K562 (cell line): ENCODE results near the gene DEPDC4. TPM values are rescaled to one million over a fixed set of nuclear protein-coding genes. Genes with fewer than 3 reads are reported as not detected.

Source experiments
- CHCHD3 ChIP-seq: fragments of 250-450 bp; sonication (Bioruptor Pico); IDR thresholded peaks from 2 replicates; pipeline ENCODE4 v2.1.2; 2022; ENCODE audit warnings: mild to moderate bottlenecking
- COPS2 ChIP-seq: fragments of 450-650 bp; conservative IDR thresholded peaks from 2 replicates; pipeline ENCODE4 v1.6.1; 2016; ENCODE audit warnings: mild to moderate bottlenecking, moderate library complexity
- CXXC5 ChIP-seq: fragments of 250-450 bp; sonication (Bioruptor Pico); IDR thresholded peaks from 2 replicates; pipeline ENCODE4 v1.8.0; 2022; ENCODE audit warnings: inconsistent platforms, mild to moderate bottlenecking, moderate library complexity
- ELF2 ChIP-seq: fragments of 250-450 bp; sonication (Bioruptor Pico); IDR thresholded peaks from 2 replicates; pipeline ENCODE4 v1.5.0; 2021; ENCODE audit warnings: mild to moderate bottlenecking
- HDGF ChIP-seq: fragments of 450-650 bp; IDR thresholded peaks from 2 replicates; pipeline ENCODE4 v1.6.1; 2016
- ILF3 ChIP-seq: fragments of 450-650 bp; IDR thresholded peaks from 2 replicates; pipeline ENCODE4 v1.6.1; 2018; ENCODE audit warnings: antibody characterized with exemption, mild to moderate bottlenecking, moderate library complexity, borderline replicate concordance
- PHF20 ChIP-seq: fragments of 450-650 bp; IDR thresholded peaks from 2 replicates; pipeline ENCODE4 v1.6.1; 2018; ENCODE audit not compliant: partially characterized antibody
- SIX5 ChIP-seq, 2 experiments: IDR thresholded peaks; 2 replicates each; pipeline ENCODE4 v1.6.1; 2011; ENCODE audit warnings: low read length in 2 of 2, borderline replicate concordance in 1 of 2, low read depth in 1 of 2, mild to moderate bottlenecking in 1 of 2, moderate library complexity in 1 of 2; ENCODE audit not compliant: insufficient read depth in 1 of 2
- SMAD3 ChIP-seq: fragments of 450-650 bp; formaldehyde crosslinking; conservative IDR thresholded peaks from 2 replicates; pipeline ENCODE4 v1.4.0; 2020; ENCODE audit warnings: mild to moderate bottlenecking
- SNIP1 ChIP-seq: fragments of 450-650 bp; IDR thresholded peaks from 2 replicates; pipeline ENCODE4 v1.7.1; 2017; ENCODE audit warnings: low read depth, mild to moderate bottlenecking
- SUPT5H ChIP-seq: fragments of 450-650 bp; IDR thresholded peaks from 2 replicates; pipeline ENCODE4 v1.6.1; 2016
- ZBED1 ChIP-seq: IDR thresholded peaks from 2 replicates; pipeline ENCODE4 v1.6.1; 2014
- ZKSCAN3 ChIP-seq: fragments of 250-450 bp; sonication (Bioruptor Pico); IDR thresholded peaks from 2 replicates; pipeline ENCODE4 v1.4.0; 2020
- ZNF140 ChIP-seq: fragments of 250-450 bp; sonication (Bioruptor Pico); IDR thresholded peaks from 2 replicates; pipeline ENCODE4 v1.8.0; 2021; ENCODE audit warnings: moderate library complexity, mild to moderate bottlenecking, inconsistent platforms
- ZNF146 ChIP-seq: IDR thresholded peaks from one replicate; pipeline ENCODE4 v1.6.1; 2018; ENCODE audit warnings: missing compliant biosample characterization; ENCODE audit not compliant: unreplicated experiment
- ZNF695 ChIP-seq: fragments of 450-650 bp; formaldehyde crosslinking; IDR thresholded peaks from 2 replicates; pipeline ENCODE4 v1.4.0; 2020; ENCODE audit warnings: mild to moderate bottlenecking, moderate library complexity
- polyA plus RNA-seq, 8 experiments: library from polyadenylated mRNA; depleted of rRNA in 4 of 8; stranded (reverse) in 5 of 8; unstranded in 3 of 8; fragments of >200 nt; fragmentation: Nextera tagmentation in 2 of 8; fragmentation: Illumina TruSeq in 1 of 8; extraction: Ambion mirVana in 2 of 8; extraction: Trizol in 1 of 8; gene quantifications; 2 replicates each; pipeline versions ENCODE4 v1.2.1 to v1.2.3, GENCODE V29; 2011 to 2014; ENCODE audit warnings: inconsistent platforms in 1 of 8, missing spikeins in 1 of 8
- total RNA-seq, 7 experiments: library from RNA; depleted of rRNA in 6 of 7; stranded (reverse); fragments of >200 nt in 6 of 7; fragmentation: Illumina TruSeq in 2 of 7; extraction: Trizol in 2 of 7; gene quantifications; 2 replicates each; pipeline versions ENCODE4 v1.2.1 to v1.2.3, GENCODE V29; 2011 to 2021; ENCODE audit warnings: low replicate concordance in 1 of 7
- TF ChIP-seq, protein P1 (sequence below), 2 experiments: IDR thresholded peaks in 1 of 2; conservative IDR thresholded peaks in 1 of 2; 2 replicates each; pipeline ENCODE4 v1.6.1; 2016; ENCODE audit warnings: low read depth in 2 of 2, mild to moderate bottlenecking in 1 of 2, missing compliant biosample characterization in 1 of 2, missing genetic modification characterization in 1 of 2, moderate library complexity in 1 of 2
- TF ChIP-seq, protein P2 (sequence below), 2 experiments: fragments of 250-450 bp in 1 of 2; fragments of 450-650 bp in 1 of 2; sonication (Bioruptor Pico) in 1 of 2; IDR thresholded peaks; 2 replicates each; pipeline versions ENCODE4 v1.6.1 to v1.8.0; 2016 to 2021; ENCODE audit warnings: mild to moderate bottlenecking in 2 of 2, moderate library complexity in 2 of 2, missing compliant biosample characterization in 1 of 2, missing genetic modification characterization in 1 of 2
- TF ChIP-seq, protein P3 (sequence below): fragments of 450-650 bp; IDR thresholded peaks from 2 replicates; pipeline ENCODE4 v1.6.1; 2014; ENCODE audit warnings: low read depth, mild to moderate bottlenecking, moderate library complexity, borderline replicate concordance
- TF ChIP-seq, protein P4 (sequence below), 2 experiments: fragments of 200-800 bp in 1 of 2; sonication (Bioruptor generic) in 1 of 2; sonication (generic) in 1 of 2; formaldehyde crosslinking in 1 of 2; IDR thresholded peaks in 1 of 2; conservative IDR thresholded peaks in 1 of 2; 2 replicates each; pipeline versions ENCODE4 v1.5.0 to v1.6.1; 2016 to 2020; ENCODE audit warnings: missing compliant biosample characterization in 1 of 2, missing genetic modification characterization in 1 of 2, missing genetic modification reagents in 1 of 2
- TF ChIP-seq, protein P5 (sequence below): fragments of 250-450 bp; sonication (Bioruptor Pico); IDR thresholded peaks from 2 replicates; pipeline ENCODE4 v1.6.1; 2021; ENCODE audit warnings: mild to moderate bottlenecking

DEPDC4 gene
- total and polyA plus RNA-seq, 9 of the 15 experiments (the other 6 are each of a cell fraction or from before 2014, with no cell fraction given) = 3.6 to 13.2 (median 7.4) TPM

DNA sequence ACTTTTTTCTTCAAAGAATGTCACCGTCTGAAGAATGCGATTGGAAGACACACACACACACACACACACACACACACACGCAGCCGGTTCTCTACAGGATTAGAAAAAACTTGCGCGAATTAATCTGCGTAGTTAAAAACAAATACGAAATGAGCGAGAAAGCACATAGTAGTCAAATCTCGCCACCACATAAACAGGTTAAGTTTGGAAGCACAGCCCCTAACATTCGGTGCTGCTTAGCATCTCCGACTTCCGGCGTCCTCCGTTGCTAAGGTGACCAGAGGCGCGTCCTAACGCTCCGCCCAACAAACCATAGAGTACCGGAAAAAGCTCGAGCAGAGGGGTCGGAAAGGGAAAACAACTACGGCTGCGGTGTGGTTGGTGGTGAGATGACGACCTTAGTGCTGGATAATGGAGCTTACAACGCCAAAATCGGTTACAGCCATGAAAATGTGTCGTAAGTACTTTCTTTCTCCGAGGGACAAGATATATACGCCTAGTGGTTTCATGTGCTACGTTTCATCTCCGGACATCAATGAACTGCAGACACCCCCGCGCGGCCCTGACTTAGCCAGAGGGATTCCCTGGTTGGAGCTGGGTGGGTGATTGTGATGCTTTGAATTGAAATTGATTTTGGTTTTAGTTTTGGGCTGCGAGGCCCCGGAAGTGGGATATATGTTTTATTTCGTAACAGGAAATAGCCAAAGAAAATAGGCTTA is 66.3 kb downstream of the DEPDC4 start, which contains the start of gene ACTR6 (continued):
- TF ChIP-seq, protein P1, sequence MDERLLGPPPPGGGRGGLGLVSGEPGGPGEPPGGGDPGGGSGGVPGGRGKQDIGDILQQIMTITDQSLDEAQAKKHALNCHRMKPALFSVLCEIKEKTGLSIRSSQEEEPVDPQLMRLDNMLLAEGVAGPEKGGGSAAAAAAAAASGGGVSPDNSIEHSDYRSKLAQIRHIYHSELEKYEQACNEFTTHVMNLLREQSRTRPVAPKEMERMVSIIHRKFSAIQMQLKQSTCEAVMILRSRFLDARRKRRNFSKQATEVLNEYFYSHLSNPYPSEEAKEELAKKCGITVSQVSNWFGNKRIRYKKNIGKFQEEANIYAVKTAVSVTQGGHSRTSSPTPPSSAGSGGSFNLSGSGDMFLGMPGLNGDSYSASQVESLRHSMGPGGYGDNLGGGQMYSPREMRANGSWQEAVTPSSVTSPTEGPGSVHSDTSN (CRISPR knock-in tag; IDR thresholded peaks at IDR 0.05; ENCODE audit: low read depth) = no peak
- TF ChIP-seq, protein P1 (tag; conservative IDR thresholded peaks at IDR 0.05; ENCODE audit: low read depth) = no peak
- TF ChIP-seq ILF3 (no peak), PHF20 (peak; percentile 35), ZKSCAN3 (CRISPR knock-in tag) (no peak), SUPT5H (peak; percentile 85), ZBED1 (no peak), COPS2 (no peak), ZNF140 (CRISPR knock-in tag) (no peak), ZNF695 (CRISPR knock-in tag) (no peak), HDGF (no peak), CXXC5 (CRISPR knock-in tag) (peak; percentile 81), ZNF146 (CRISPR knock-in tag) (no peak), SMAD3 (no peak), ELF2 (CRISPR knock-in tag) (peak; percentile 96), SNIP1 (peak; percentile 81), CHCHD3 (CRISPR knock-in tag) (no peak), SIX5 (IDR thresholded peaks at IDR 0.05; ENCODE audit: borderline replicate concordance in 1 of 2, insufficient read depth in 1 of 2, low read depth in 1 of 2, low read length in 2 of 2) (peak in 1 of 2 experiments; percentile 21; a peak in 1 of 4 replicates)
- TF ChIP-seq, protein P2, sequence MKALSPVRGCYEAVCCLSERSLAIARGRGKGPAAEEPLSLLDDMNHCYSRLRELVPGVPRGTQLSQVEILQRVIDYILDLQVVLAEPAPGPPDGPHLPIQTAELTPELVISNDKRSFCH (CRISPR knock-in tag; IDR thresholded peaks at IDR 0.05) = no peak
- TF ChIP-seq, protein P2 (tag; IDR thresholded peaks at IDR 0.05) = no peak
- TF ChIP-seq, protein P3, sequence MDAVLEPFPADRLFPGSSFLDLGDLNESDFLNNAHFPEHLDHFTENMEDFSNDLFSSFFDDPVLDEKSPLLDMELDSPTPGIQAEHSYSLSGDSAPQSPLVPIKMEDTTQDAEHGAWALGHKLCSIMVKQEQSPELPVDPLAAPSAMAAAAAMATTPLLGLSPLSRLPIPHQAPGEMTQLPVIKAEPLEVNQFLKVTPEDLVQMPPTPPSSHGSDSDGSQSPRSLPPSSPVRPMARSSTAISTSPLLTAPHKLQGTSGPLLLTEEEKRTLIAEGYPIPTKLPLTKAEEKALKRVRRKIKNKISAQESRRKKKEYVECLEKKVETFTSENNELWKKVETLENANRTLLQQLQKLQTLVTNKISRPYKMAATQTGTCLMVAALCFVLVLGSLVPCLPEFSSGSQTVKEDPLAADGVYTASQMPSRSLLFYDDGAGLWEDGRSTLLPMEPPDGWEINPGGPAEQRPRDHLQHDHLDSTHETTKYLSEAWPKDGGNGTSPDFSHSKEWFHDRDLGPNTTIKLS = peak; percentile 56; the same call in 1 of the 2 replicates
- TF ChIP-seq, protein P4, sequence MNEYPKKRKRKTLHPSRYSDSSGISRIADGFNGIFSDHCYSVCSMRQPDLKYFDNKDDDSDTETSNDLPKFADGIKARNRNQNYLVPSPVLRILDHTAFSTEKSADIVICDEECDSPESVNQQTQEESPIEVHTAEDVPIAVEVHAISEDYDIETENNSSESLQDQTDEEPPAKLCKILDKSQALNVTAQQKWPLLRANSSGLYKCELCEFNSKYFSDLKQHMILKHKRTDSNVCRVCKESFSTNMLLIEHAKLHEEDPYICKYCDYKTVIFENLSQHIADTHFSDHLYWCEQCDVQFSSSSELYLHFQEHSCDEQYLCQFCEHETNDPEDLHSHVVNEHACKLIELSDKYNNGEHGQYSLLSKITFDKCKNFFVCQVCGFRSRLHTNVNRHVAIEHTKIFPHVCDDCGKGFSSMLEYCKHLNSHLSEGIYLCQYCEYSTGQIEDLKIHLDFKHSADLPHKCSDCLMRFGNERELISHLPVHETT (CRISPR knock-in tag; conservative IDR thresholded peaks at IDR 0.05 in 1 of 2, IDR thresholded peaks at IDR 0.05 in 1 of 2) = 0 out of 4 replicates have a peak, but pooled peaks of 1 of the 2 experiments have one; percentile 13
- TF ChIP-seq, protein P5, sequence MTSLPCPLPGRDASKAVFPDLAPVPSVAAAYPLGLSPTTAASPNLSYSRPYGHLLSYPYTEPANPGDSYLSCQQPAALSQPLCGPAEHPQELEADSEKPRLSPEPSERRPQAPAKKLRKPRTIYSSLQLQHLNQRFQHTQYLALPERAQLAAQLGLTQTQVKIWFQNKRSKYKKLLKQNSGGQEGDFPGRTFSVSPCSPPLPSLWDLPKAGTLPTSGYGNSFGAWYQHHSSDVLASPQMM (CRISPR knock-in tag) = no peak
